ENCODE measurements around the gene BHLHA15. TPM values are rescaled to one million over a fixed set of nuclear protein-coding genes. Genes with fewer than 3 reads are reported as not detected.

The BHLHA15 gene
- total and polyA plus RNA-seq, 9 of the 15 experiments (the other 6 are each of a cell fraction or from before 2014, with no cell fraction given), result 0.22 to 2.0 (median 1.1) TPM; not detected in 4

DNA sequence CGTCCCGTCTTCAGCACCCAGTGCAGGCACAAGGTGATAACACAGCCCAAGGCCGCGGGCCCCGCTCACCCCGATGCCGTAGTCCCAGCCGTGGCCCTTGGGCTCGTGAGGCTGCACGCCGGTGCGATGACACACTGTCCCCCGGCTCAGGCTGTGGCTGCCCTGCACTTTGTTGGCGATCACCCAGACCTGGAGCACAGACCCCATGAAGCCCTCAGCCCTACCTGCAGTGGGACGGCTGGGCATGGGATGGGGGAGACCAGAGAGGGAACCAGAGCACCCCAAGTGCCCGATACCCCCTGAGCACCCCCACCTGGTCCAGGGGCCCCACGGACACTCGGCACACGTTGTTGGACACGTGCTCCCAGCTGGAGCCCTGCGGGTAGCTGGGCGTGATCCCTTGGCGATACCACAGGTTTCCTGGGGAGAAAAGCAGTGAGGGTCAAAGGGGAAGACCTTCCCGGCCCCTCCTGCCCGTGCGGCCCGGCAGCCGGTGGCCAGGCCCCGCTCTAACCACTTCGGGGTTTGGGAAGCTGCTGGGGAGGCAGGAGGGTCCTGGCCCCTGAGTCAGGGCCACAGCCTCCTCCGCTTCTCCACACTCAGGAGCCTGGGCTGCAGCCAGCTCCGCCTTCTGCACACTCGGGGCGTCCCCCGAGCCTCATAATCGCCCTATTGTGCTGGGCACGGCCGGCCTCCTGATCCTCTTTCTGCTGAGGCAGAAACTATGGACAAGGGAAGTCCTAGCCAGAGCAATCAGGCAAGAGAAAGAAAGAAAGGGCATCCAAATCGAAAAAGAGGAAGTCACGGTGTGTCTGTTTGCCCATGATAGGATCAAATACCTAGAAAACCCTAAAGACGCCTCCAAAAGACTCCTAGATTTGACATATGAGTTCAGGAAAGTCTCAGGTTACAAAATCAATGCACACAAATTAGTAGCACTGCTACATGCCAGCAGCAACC is 6.7 kb downstream of the BHLHA15 start (continued):
- TF ChIP-seq, protein P1, sequence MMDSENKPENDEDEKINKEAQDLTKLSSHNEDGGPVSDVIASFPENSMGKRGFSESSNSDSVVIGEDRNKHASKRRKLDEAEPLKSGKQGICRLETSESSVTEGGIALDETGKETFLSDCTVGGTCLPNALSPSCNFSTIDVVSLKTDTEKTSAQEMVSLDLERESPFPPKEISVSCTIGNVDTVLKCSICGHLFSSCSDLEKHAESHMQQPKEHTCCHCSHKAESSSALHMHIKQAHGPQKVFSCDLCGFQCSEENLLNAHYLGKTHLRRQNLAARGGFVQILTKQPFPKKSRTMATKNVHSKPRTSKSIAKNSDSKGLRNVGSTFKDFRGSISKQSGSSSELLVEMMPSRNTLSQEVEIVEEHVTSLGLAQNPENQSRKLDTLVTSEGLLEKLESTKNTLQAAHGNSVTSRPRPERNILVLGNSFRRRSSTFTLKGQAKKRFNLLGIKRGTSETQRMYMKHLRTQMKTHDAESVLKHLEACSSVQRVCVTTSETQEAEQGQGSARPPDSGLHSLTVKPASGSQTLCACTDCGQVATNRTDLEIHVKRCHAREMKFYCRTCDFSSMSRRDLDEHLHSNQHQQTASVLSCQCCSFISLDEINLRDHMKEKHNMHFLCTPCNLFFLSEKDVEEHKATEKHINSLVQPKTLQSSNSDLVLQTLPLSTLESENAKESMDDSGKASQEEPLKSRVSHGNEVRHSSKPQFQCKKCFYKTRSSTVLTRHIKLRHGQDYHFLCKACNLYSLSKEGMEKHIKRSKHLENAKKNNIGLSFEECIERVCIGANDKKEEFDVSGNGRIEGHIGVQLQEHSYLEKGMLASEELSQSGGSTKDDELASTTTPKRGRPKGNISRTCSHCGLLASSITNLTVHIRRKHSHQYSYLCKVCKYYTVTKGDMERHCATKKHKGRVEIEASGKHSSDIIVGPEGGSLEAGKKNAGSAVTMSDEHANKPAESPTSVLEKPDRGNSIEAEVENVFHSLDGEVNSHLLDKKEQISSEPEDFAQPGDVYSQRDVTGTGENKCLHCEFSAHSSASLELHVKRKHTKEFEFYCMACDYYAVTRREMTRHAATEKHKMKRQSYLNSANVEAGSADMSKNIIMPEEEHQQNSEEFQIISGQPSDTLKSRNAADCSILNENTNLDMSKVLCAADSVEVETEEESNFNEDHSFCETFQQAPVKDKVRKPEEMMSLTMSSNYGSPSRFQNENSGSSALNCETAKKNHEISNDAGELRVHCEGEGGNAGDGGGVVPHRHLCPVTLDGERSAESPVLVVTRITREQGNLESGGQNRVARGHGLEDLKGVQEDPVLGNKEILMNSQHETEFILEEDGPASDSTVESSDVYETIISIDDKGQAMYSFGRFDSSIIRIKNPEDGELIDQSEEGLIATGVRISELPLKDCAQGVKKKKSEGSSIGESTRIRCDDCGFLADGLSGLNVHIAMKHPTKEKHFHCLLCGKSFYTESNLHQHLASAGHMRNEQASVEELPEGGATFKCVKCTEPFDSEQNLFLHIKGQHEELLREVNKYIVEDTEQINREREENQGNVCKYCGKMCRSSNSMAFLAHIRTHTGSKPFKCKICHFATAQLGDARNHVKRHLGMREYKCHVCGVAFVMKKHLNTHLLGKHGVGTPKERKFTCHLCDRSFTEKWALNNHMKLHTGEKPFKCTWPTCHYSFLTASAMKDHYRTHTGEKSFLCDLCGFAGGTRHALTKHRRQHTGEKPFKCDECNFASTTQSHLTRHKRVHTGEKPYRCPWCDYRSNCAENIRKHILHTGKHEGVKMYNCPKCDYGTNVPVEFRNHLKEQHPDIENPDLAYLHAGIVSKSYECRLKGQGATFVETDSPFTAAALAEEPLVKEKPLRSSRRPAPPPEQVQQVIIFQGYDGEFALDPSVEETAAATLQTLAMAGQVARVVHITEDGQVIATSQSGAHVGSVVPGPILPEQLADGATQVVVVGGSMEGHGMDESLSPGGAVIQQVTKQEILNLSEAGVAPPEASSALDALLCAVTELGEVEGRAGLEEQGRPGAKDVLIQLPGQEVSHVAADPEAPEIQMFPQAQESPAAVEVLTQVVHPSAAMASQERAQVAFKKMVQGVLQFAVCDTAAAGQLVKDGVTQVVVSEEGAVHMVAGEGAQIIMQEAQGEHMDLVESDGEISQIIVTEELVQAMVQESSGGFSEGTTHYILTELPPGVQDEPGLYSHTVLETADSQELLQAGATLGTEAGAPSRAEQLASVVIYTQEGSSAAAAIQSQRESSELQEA (IDR thresholded peaks at IDR 0.05; ENCODE audit: low read depth), result no peak
- no peak for TF ChIP-seq TCFL5 (CRISPR knock-in tag; conservative IDR thresholded peaks at IDR 0.05)
- TF ChIP-seq SMARCA4 (IDR thresholded peaks at IDR 0.05), result peak; percentile 97
- TF ChIP-seq KDM2B (CRISPR knock-in tag; IDR thresholded peaks at IDR 0.05), result no peak
- TF ChIP-seq DPF2 (IDR thresholded peaks at IDR 0.05), result peak; percentile 94
- TF ChIP-seq, protein P2, sequence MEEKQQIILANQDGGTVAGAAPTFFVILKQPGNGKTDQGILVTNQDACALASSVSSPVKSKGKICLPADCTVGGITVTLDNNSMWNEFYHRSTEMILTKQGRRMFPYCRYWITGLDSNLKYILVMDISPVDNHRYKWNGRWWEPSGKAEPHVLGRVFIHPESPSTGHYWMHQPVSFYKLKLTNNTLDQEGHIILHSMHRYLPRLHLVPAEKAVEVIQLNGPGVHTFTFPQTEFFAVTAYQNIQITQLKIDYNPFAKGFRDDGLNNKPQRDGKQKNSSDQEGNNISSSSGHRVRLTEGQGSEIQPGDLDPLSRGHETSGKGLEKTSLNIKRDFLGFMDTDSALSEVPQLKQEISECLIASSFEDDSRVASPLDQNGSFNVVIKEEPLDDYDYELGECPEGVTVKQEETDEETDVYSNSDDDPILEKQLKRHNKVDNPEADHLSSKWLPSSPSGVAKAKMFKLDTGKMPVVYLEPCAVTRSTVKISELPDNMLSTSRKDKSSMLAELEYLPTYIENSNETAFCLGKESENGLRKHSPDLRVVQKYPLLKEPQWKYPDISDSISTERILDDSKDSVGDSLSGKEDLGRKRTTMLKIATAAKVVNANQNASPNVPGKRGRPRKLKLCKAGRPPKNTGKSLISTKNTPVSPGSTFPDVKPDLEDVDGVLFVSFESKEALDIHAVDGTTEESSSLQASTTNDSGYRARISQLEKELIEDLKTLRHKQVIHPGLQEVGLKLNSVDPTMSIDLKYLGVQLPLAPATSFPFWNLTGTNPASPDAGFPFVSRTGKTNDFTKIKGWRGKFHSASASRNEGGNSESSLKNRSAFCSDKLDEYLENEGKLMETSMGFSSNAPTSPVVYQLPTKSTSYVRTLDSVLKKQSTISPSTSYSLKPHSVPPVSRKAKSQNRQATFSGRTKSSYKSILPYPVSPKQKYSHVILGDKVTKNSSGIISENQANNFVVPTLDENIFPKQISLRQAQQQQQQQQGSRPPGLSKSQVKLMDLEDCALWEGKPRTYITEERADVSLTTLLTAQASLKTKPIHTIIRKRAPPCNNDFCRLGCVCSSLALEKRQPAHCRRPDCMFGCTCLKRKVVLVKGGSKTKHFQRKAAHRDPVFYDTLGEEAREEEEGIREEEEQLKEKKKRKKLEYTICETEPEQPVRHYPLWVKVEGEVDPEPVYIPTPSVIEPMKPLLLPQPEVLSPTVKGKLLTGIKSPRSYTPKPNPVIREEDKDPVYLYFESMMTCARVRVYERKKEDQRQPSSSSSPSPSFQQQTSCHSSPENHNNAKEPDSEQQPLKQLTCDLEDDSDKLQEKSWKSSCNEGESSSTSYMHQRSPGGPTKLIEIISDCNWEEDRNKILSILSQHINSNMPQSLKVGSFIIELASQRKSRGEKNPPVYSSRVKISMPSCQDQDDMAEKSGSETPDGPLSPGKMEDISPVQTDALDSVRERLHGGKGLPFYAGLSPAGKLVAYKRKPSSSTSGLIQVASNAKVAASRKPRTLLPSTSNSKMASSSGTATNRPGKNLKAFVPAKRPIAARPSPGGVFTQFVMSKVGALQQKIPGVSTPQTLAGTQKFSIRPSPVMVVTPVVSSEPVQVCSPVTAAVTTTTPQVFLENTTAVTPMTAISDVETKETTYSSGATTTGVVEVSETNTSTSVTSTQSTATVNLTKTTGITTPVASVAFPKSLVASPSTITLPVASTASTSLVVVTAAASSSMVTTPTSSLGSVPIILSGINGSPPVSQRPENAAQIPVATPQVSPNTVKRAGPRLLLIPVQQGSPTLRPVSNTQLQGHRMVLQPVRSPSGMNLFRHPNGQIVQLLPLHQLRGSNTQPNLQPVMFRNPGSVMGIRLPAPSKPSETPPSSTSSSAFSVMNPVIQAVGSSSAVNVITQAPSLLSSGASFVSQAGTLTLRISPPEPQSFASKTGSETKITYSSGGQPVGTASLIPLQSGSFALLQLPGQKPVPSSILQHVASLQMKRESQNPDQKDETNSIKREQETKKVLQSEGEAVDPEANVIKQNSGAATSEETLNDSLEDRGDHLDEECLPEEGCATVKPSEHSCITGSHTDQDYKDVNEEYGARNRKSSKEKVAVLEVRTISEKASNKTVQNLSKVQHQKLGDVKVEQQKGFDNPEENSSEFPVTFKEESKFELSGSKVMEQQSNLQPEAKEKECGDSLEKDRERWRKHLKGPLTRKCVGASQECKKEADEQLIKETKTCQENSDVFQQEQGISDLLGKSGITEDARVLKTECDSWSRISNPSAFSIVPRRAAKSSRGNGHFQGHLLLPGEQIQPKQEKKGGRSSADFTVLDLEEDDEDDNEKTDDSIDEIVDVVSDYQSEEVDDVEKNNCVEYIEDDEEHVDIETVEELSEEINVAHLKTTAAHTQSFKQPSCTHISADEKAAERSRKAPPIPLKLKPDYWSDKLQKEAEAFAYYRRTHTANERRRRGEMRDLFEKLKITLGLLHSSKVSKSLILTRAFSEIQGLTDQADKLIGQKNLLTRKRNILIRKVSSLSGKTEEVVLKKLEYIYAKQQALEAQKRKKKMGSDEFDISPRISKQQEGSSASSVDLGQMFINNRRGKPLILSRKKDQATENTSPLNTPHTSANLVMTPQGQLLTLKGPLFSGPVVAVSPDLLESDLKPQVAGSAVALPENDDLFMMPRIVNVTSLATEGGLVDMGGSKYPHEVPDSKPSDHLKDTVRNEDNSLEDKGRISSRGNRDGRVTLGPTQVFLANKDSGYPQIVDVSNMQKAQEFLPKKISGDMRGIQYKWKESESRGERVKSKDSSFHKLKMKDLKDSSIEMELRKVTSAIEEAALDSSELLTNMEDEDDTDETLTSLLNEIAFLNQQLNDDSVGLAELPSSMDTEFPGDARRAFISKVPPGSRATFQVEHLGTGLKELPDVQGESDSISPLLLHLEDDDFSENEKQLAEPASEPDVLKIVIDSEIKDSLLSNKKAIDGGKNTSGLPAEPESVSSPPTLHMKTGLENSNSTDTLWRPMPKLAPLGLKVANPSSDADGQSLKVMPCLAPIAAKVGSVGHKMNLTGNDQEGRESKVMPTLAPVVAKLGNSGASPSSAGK (IDR thresholded peaks at IDR 0.05), result no peak
- TF ChIP-seq SMAD1 (IDR thresholded peaks at IDR 0.05; ENCODE audit: low read depth, low read length, partially characterized antibody), result no peak

All from K562 (cell line).